NCI-H748 (cell line): ENCODE data around the gene FCN1.
"Not testable (repeated sequence)": the region's sequence is repeated elsewhere in the genome, so short reads cannot be mapped to it uniquely, and the experiment has no call there.

Source experiments
- DNase-seq: peaks from one replicate; lab custom pipeline; 2025; ENCODE audit not compliant: unreplicated experiment; lab: John Stamatoyannopoulos, UW

The FCN1 gene

DNA sequence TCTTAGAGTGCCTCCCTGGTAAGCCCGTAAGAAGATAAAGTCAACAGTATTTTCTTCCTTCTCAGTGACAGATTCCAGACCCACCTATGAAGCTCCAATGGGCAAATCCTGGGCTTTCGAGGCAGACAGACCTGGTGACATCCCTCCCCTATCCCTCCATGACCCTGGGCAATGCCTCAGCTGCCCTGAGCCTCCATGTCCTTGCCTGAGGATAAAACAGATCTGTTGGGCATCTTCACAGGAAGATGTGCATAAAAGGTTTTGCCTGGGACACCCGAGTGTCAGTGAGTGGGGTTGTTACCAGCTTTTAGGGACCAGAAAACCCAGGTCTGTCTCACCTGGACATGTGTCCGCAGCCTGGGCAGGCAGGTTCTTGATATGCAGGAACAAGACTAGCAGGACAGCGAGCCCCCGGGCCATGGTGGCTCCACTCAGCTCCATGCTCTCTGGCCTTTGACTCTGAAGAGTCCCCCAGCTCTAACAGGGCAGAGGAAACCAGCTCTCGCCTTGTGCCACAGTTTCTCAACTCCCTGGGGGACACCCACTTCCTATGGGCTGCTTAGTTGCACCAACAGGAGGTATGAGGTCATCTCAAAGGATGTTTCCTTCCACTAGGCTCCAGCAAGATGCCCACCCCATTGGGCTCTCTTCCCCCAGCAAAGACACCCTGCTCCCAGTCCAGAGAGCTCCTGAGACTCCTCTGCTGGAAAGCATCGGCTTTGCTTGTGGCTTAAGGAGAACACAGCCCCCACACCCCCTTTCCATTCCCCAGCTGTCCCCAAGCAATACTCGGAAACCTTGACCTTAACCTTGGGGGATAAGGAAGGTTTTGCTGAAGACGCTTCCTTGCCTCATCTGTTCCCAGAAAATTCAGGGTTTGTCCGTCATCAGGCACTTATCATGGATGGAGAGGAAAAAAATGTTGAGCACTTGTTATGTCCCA, at the start of gene FCN1:
Gene FCN1, minus strand, starts transcription at position 482 of the 943 bp plus-strand sequence. Its CDS starts 41 bp downstream, at position 441.
- no peak for DNase-seq

DNA sequence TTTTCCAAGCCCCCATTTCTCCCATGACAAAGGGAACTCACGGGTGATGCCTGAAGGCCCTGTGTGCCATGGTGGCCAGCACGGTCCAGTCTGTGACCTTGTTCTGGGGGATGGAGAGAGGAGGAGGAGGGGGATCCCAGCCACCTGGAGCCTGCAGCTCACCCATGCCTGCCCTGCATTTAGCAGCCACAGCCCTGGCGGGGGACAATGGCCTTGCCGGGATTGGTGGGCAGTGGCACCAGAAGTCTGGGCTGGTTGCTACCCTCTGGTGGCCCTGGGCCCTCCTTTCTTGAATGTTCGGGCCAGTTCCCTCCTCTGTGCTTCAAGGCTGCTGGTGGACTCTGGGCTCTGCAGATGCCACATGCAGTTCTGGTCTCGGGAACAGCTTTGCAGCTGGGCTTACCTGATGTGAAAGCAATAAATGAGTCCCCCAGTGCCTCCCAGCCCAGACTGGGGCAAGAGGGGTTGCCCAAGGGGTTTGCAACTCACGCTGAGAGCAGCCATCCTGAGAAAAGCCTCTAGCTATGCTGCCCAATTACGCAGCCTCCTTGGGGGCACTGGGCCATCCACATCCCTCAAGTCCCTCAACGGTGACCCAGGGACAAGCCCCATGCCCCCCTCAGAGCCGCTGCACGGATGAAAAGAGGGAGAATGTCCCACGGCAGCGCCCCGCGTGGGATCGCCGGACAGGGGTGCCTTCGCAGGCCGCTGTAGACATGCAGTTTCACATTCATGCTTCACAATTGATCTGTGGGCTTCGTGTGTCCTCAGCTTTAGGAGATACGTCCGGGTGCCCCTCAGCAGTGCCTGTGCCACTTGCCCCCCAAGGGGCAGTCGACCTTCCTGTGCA, 49.2 kb upstream of the FCN1 start:
- DNase-seq: no peak

DNA sequence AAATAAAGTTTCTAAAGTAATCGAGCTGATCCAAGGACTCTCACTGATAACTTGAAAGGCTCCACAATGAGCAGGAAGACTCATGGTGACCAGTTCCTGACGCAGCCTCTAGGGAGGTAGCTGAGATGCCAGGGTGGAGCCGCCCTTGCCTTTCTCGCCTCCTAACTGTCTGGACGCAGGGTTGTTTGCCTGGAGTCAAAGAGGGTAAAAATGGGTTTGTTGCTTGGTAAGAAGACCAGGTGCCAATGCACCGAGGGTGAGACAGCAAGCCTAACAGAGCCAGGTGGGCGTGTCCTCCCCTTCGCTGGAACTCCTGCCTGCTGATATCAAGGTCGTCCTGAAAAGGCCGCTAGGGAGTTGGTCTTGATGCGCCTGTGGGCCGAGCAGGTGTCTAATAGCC, 48.6 kb upstream of the FCN1 start:
- DNase-seq: no peak

DNA sequence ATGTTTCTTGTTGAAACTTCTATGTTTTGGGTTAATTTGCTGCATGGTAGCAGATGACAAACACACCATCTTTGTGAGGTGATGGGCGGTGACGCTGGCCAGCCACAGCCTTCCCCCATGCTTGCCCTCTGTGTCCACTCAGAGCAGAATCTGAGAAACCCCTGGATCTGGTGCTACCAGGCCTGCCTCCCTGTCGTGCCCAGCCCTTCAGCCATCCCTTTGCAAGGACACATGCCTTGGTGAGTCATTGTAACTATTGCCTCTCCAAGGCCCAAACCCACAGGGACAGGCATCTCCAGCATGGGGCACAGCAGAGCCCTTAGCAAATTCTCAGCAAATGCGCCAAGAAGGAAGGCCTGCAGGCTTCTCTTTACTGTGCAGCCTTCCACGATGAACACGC, 48.1 kb upstream of the FCN1 start:
- no peak for DNase-seq

DNA sequence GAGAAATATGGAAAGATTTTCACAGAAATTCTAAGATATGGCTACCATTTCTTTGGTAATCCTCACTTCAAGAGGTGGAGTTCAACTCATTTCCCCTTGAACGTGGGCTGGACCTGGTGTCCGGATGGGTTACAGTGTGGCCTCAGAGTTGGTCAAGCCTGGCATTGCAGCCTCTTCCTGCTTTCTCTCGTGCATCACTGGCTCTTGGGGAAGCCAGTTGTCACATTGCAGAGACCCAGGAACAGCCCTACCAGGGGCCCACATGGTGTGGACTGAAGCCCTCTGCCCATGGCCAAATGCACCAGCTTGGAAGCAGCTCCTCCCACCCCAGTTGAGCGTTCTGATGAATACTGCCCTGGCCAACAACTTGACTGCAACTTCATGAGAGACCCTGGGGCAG, 47.7 kb upstream of the FCN1 start:
- DNase-seq: no peak

DNA sequence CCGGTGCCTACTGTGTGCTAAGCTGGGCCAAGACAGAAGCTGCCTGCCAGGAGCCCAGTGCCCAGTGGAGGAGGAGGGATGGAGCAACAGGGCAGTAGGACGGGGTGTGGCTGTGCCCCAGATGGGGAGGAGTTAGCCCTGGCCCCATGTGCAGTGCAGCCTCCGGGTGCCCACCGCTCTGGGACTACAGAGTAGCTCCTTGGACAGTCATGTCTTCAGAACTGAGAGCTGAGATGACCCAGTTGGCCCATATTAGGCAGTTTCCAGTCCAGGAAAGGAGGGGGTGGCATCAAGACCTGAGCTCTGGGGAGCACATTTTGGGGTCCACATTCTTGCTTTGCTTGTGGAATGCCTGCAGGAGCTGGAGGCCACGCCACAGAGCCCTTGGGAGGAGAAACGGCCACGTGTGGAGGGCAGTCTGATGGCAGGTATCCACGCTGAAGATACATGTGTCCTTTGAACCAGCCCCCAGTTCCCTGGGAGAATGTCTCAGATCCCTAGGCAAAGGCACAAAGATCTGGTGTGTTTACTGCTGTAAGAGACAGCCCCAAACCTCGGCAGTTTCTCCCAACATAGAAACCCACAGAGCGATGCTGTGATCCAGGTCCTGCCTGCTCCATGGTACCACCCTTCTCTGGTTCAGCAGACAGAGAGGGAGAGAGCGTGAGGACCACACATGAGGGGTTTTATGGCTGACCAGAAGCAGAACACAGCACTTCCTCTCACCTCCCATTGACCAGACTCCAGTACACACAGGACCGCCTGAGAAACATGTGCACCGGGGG, 46.8 kb upstream of the FCN1 start:
- DNase-seq: no peak

DNA sequence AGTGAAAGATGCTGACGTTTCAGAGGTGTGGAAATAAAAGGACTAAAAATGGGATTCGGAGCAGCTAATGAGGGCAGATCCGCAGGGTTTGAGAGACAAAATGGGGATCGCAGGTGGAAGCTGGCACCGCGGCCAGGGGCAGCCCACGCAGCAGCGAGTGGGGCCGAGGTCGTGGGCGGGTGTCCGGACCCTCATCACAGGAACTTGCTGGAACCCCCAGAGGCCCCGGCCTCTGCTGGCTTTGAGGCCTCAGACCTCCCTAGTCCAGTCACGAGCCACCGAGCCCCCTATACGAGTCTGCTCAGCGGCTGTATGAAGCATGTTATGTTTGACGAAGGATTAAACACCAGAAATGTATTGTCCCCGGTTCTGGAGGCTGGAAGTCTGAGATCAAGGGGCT, 45.8 kb upstream of the FCN1 start:
- DNase-seq: no peak

DNA sequence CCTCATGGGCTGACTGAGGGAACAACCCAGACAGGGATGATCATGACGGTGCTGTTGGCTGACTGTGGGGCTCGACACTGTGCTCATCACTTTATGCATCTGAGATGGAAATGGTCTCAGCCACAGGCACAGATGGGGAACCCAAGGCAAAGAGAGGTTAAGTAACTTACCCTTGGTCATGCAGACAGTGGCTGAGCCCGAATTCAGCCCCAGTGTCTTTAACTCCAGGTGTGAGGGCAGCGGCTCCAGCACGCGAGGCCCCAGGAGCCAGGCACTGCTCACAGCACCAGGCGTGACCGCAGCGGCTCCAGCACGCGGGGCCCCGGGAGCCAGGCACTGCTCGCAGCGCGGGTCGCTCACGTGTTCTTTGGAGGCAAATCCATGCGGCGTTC, 45.3 kb upstream of the FCN1 start:
- DNase-seq: no peak

DNA sequence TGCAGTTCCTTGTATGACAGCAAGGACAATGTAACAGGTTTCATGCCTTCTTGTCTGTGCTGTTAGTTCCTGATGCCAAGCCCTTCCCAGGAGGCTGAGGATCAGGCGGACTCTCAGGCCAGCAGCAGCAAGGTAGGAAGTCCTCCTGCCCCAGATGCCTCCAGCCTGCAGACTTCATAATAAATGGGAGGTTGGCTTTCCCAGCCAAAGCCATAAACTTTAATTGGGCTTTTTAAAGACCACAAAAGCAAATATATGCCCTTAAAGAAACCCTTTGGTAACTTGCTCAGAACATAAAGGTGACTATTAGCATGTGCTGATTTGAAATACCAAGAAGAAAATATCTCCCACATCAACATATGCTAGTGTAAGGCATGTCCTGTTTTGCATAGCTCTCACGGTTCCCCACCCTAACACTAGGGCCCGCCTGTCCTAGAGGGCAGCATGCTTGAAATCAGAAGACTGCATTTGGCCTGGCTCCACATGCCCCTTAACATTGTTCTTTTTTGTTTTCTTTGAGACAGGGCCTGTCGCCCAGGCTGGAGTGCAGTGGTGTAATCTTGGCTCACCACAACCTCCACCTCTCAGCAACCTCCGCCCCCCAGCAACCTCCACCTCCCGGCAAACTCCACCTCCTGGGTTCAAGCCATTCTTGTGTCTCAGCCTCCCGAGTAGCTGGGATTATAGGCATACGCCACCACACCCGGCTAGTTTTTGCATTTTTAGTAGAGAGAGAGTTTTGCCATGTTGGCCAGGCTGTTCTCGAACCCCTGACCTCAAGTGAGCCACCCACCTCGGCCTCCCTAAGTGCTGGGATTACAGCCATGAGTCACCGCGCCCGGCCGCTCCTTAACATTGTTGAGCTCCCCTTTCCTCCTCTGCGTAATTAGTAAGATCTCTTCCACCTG, 44.6 kb upstream of the FCN1 start:
- no peak for DNase-seq

DNA sequence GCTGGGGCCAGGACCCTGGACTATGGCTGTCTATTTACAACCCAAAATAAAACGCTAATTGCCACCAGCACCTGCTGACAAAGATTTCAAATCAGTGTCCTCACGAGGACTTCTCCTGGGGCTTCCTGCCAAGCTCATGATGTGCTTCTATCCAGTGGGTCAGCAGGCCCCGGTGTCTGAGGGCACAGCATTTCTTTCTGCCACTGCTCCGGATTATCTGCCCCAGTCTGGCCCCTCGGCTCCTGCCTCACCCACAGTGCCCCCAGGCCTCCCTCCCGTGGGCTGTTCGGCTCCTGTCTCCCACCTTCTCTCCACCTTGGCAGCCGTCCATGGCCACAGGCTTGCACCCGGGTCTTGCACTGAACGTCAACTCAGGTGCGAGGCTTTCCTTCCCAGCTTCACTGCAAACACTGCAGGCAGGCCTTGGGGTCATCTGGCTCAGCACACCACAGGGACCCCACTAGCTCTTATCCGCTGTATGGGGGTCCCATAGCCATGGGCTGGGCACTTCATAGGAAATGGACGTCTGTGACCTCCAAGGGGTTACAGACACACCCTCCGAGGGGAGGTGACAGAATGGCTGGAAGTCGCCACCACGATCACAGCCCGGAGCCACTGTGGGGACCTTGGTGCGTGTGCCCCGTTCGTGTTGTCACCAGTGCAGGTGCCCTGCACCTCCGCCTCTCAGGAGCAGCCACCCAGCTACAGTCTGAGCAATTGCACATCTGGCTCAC, 43.8 kb upstream of the FCN1 start:
- DNase-seq: no peak

DNA sequence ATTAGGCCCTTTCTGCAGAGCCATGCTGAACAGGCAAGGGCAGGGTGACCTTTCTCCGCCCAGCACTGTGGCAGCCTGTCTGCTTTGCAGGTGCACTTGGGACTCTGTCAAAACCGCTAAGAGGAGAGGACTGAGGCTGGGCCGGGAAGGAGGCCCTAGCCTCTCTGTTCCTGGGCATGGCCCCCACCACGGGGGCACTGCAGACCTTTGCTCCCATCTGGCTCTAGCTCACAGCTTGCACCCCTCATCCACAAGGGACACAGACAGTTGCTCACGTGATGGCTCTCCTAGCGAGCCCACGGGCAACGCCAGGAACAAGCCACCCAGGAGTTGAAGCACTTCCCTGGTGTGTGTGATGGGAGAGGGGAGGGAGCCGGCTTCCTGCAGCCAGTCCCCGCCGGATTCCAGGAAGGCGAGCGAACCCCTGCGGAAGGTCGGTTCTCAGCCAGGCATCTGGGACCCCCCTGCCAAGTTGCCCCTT, 43.0 kb upstream of the FCN1 start:
- DNase-seq: no peak

DNA sequence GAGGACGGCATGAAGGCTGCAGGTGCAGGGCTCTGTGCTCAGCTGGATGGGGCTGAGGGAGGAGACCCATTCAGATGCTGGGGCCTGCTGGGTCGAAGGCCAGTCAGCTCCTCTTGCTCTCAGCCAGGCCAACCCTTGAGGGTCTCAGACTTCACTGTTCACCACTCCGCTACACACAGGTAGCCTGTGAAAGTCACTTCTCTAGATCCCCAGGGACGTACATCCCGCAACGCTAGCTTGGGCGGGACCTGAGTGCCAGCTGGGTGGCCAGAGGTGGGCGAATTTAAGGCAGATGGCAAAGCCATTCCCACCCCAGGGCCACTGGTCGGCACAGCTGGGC, 42.2 kb upstream of the FCN1 start:
- DNase-seq: no peak

DNA sequence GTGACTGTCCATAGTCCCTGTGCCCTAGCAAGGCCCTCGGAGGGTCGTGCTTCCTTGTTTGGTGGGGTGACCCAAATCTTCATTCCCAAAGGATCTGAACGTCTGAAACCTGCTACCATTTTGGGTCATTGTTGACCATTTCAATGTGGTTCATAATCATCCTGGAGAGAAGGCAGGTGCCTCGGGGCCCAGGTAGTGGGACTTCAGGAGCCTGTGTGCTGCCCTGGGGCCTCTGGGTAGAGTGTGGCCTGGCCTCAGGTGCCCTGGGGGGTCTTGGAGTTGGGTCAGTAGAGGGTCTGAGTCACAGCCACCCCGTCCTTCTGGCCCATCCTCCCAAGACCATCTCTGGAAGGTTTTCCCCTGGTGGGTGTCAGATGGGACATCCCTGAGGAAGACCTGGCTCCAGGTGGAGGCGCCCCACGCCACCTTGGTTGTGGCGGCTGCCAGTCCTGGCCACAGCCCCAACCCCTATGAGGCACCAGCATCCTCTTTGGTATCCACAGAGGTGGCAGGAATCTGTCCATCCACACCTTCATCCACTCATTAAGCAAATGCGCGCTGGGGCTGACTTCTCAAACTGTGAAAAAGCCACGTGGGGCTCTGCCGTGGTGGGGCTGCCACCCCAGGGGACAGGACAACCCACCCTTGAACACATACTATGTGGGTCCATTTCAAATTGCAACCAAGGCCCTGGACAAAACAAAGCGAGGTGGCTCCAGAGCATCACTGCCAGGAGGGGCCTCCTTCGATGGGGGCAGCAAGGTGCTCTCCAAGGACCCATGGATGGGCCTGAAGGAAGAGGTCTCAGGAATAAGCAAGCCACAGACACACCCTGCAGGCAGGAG, 41.6 kb upstream of the FCN1 start:
- DNase-seq: no peak

DNA sequence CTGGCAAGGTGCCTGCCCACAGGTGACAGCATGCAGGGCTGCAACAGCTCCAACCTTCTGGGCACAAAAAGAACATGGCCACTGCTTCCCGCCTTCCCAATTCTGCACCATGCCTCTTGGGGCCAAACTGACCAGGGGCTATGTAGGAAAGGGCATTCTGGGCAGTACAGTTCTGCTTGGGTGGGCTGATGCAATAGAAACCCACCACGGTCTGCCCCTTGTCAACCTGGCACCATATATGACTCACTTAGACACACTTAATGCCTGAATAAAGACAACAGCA, 40.2 kb upstream of the FCN1 start:
- no peak for DNase-seq

DNA sequence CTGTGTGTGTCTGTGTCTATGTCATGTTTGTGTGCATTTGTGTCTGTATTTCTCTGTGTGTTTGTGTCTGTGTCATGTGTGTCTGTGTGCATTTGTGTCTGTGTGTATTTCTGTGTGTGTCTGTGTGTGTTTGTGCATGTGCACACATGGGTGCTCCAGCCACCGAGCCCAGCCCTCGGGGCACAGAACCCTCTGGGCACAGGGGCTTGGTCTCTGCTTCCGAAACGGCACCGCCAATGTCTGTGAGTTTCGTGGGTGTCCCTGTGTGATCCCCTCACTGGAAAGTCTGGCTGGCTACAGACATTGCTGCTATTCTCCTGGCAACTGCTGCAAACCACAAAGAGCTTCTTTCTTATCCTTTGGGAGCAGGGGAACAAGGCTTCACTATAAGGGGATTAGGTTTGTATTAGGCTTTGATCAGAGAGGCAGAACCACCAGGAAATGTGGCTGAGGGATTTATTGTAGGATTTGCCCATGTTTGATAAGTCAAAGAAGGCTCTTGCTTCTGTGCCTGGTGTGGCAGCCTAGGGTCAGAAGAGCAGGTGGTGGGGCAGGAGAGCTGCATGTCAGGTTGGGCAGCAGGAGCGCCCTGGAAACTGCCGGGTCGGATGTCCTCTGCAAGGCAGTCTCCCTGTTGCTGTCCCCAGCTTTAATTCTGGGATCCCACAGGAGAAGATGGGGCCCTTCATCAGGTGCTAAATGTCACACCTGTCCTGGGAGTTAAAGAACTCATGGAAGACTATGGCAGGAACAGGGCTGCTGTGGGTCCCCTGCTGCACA, 39.6 kb upstream of the FCN1 start:
- DNase-seq: no peak

DNA sequence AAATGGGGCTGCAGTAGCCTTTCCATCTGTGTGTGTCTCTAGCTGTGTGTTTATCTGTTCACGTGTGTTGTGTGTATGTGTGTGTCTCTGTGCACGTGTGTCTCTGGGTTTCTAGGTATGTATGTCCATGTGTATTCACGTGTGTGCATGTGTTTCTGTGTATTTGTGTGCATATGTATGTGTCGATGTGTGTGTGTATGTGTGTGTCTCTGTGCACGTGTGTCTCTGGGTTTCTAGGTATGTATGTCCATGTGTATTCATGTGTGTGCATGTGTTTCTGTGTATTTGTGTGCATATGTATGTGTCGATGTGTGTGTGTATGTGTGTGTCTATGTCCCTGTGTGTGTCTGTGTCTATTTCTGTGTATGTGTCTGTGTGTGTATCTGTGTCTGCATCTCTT, 38.7 kb upstream of the FCN1 start:
- not testable (repeated sequence) for DNase-seq

DNA sequence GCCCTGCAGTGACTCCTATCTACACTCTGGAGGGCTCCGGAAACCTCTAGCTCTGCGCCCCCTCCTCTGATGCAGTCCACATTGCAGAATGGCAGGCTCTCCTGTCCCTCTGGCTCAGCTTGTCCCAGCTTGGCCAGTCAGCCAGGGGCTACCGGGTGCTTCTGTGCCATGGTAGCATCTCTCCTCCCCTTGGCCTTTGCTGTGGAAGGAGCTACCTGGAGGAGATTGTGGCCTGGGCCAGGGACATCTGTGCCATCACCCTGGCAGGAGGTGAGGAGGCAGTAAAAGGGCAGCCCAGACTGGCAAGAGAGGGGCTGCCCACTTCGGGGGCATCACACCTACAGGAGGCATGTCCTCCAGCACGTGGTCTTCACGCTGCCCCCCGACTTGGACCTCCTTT, 38.1 kb upstream of the FCN1 start:
- no peak for DNase-seq

DNA sequence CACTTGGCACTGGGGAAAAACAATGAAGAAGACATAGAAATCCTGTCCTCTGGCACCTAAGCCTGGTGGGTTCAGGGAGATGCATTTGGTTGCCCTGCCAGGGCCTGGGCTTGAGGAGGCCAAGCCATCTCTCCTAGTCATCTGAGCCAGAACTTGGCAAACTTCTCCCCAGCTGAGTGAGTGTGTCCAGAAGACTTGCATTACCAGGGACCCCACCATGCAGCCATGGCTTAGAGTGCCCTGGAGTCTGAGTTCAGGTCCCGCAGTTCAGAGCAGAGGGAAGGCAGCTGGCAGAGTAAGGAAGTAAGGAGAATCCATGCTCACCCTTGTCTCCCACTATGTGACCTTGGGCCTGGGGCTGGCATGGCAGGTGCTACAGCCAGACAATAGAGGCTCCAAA, 37.4 kb upstream of the FCN1 start:
- no peak for DNase-seq
